A549 treated with Hydrocortisone at 1 μM for 4 hours (cell line): ENCODE results near the gene ARL9. TPM values are rescaled to one million over a fixed set of nuclear protein-coding genes. Genes with fewer than 3 reads are reported as not detected.

ENCODE experiments used
- total RNA-seq: library from RNA; stranded (reverse); fragments of 200-300 nt; extraction: Qiagen RNA extraction; gene quantifications from 5 replicates; pipeline ENCODE4 v1.2.3, GENCODE V29; 2022

The ARL9 gene
- not detected in 5 replicates for total RNA-seq

GRCh38 chr4:56505269-56506130, at the start of gene ARL9:
Gene ARL9 (plus strand): TSS chr4:56505791. CDS start chr4:56505863, 72 bp downstream.

GRCh38 chr4:56467284-56468096, 38.1 kb upstream of the ARL9 start, which contains the start of gene SRP72:
Gene SRP72 (plus strand): TSS chr4:56467617. CDS start chr4:56467636, 19 bp downstream.

Other genes with a start within 250 kb of the ARL9 start
- gene AASDH, start 118.3 kb upstream of the ARL9 start, total RNA-seq, result 2.3 to 3.7 TPM (median 2.9 TPM) in 5 replicates
- 13.8 to 21.9 TPM (median 17.0 TPM) in 5 replicates for gene PPAT, start 70.2 kb upstream of the ARL9 start, total RNA-seq
- 117 to 163 TPM (median 134 TPM) in 5 replicates for gene PAICS, start 69.5 kb upstream of the ARL9 start, total RNA-seq
- gene SRP72, start 38.2 kb upstream of the ARL9 start, total RNA-seq, result 41.6 to 61.1 TPM (median 49.3 TPM) in 5 replicates
- gene HOPX, start 175.5 kb downstream of the ARL9 start, total RNA-seq, result not detected in 5 replicates